ENCODE measurements around the gene XAGE1B.

DNA sequence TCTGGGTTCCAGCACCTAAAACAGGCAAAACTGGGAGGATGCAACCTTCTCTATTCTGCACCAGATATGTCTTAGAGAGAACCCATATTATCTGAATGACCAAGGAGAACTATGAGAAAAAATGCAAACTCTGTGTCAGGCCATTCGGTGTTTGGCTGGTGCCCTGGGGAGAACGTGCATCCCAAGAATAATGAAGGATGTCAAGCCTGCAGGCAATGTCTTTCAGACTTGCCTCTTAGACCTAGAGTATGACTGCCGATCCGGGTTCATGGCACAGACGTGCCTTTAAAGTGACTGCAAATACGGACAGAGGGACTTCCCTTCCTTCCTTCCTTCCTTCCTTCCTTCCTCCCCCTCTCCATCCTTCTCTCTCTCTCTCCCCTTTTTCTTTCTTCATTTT lies 6.9 kb downstream of the XAGE1B start:
- no peak for TF ChIP-seq POLR2A (IDR thresholded peaks at IDR 0.05)
- TF ChIP-seq, protein P1, sequence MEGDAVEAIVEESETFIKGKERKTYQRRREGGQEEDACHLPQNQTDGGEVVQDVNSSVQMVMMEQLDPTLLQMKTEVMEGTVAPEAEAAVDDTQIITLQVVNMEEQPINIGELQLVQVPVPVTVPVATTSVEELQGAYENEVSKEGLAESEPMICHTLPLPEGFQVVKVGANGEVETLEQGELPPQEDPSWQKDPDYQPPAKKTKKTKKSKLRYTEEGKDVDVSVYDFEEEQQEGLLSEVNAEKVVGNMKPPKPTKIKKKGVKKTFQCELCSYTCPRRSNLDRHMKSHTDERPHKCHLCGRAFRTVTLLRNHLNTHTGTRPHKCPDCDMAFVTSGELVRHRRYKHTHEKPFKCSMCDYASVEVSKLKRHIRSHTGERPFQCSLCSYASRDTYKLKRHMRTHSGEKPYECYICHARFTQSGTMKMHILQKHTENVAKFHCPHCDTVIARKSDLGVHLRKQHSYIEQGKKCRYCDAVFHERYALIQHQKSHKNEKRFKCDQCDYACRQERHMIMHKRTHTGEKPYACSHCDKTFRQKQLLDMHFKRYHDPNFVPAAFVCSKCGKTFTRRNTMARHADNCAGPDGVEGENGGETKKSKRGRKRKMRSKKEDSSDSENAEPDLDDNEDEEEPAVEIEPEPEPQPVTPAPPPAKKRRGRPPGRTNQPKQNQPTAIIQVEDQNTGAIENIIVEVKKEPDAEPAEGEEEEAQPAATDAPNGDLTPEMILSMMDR (IDR thresholded peaks at IDR 0.05): no peak
